ENCODE results near the gene VCX2.
"Not testable (repeated sequence)": the region's sequence is repeated elsewhere in the genome, so short reads cannot be mapped to it uniquely, and the experiment has no call there.

The VCX2 gene

DNA sequence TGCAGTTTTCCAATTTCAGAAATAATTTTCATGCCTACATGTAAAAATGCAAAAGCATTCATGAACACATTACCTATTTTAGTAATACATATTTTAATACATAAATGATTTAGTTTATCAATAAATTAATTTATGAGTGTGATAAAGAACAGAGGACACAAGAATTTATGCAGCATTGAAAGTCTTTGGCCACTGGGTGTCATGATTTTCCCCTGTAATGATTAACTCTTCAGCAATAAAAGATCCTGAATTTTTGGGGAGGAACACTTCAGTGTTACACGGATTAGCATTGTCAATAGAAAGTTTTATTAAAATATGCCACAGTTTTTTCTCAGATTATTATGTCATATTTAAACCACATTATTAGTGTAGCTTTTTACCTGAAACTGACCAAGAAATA, 8.6 kb upstream of the VCX2 start:
- H3K36me3 ChIP-seq (ENCODE audit: insufficient read depth, low read length) = no peaks in the 10 kb centered on the region
- no peak overlapping the region for H3K9ac ChIP-seq (ENCODE audit: low read length)
- H3K4me1 ChIP-seq (ENCODE audit: insufficient read depth, low read length) = no peaks in the 10 kb centered on the region
- H3K27me3 ChIP-seq (ENCODE audit: control insufficient read depth in 1 of 2, insufficient read depth in 2 of 2, low read length in 2 of 2) = no peaks in the 10 kb centered on the region
- H3K9me3 ChIP-seq (ENCODE audit: low read length) = no peaks in the 10 kb centered on the region
- H3K27ac ChIP-seq (ENCODE audit: low read depth, low read length) = no peak overlapping the region
- H3K4me3 ChIP-seq (ENCODE audit: low read depth in 1 of 2, low read length in 2 of 2) = no peak overlapping the region

DNA sequence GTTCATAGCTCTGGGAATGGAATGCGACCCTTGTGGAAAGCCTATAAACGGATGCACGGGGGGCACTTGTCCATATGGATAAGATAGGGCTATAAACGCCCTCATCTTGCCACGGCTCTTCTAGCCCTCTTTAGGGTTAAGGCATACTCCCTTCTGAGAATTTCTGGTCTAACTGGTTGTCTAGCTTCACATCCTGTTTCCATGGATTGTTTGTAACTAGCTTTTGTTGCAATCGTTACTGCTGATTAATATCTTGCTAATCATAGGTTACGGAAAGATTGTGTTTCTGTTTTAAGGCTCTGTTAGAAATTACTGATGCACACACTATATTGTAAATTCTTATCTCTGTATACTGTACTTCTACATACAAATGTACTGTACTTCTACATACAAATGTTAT, 17.1 kb downstream of the VCX2 start:
- not testable (repeated sequence) for H3K27me3 ChIP-seq (ENCODE audit: control insufficient read depth in 1 of 2, insufficient read depth in 2 of 2, low read length in 2 of 2); H3K36me3 ChIP-seq (ENCODE audit: insufficient read depth, low read length); H3K27ac ChIP-seq (ENCODE audit: low read depth, low read length); H3K4me3 ChIP-seq (ENCODE audit: low read depth in 1 of 2, low read length in 2 of 2); H3K9me3 ChIP-seq (ENCODE audit: low read length); H3K9ac ChIP-seq (ENCODE audit: low read length); H3K4me1 ChIP-seq (ENCODE audit: insufficient read depth, low read length)

DNA sequence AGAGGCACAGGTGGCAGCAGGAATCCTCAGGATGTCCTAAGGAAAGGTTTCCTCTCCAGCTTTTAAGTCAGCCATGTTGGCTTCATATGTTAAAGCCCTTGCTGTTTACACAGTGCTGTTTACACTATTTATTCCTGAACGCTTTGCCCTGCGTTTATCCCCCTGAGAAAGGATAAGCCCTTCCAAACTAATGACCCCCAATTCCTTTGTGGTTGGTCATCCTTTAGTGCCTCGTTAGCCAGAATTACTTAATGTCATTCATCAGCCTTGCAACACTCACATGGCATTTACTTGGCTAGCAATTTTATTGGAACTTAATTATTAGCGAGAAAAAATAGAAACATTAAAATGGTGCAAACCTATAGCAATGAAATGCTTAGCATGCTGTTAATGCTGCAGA, 23.8 kb downstream of the VCX2 start:
- Histone ChIP-seq H3K4me3 (ENCODE audit: low read depth in 1 of 2, low read length in 2 of 2) (no peak overlapping the region), H3K27ac (ENCODE audit: low read depth, low read length) (no peak overlapping the region), H3K4me1 (ENCODE audit: insufficient read depth, low read length) (no peaks in the 10 kb centered on the region), H3K9me3 (ENCODE audit: low read length) (no peaks in the 10 kb centered on the region), H3K27me3 (ENCODE audit: control insufficient read depth in 1 of 2, insufficient read depth in 2 of 2, low read length in 2 of 2) (no peaks in the 10 kb centered on the region), H3K36me3 (ENCODE audit: insufficient read depth, low read length) (no peaks in the 10 kb centered on the region), H3K9ac (ENCODE audit: low read length) (no peak overlapping the region)

DNA sequence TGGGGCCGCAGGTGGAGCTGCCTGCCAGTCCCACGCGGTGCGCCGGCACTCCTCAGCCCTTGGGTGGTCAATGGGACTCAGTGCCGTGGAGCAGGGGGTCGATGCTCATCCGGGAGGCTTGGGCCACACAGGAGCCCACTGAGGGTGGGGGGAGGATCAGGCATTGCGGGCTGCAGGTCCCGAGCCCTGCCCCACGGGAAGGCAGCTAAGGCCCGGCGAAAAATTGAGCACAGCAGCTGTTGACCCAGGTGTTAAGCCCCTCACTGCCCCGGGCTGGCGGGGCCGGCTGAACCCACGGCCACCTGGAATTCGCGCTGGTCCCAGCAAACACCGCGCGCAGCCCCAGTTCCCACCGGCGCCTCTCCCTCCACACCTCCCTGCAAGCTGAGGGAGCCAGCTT, 26.1 kb downstream of the VCX2 start:
- H3K9ac ChIP-seq (ENCODE audit: low read length) = no peak overlapping the region
- no peaks in the 10 kb centered on the region for H3K4me1 ChIP-seq (ENCODE audit: insufficient read depth, low read length)
- H3K36me3 ChIP-seq (ENCODE audit: insufficient read depth, low read length) = no peaks in the 10 kb centered on the region
- H3K27me3 ChIP-seq (ENCODE audit: control insufficient read depth in 1 of 2, insufficient read depth in 2 of 2, low read length in 2 of 2) = no peaks in the 10 kb centered on the region
- no peak overlapping the region for H3K4me3 ChIP-seq (ENCODE audit: low read depth in 1 of 2, low read length in 2 of 2)
- H3K27ac ChIP-seq (ENCODE audit: low read depth, low read length) = no peak overlapping the region
- H3K9me3 ChIP-seq (ENCODE audit: low read length) = no peaks in the 10 kb centered on the region

DNA sequence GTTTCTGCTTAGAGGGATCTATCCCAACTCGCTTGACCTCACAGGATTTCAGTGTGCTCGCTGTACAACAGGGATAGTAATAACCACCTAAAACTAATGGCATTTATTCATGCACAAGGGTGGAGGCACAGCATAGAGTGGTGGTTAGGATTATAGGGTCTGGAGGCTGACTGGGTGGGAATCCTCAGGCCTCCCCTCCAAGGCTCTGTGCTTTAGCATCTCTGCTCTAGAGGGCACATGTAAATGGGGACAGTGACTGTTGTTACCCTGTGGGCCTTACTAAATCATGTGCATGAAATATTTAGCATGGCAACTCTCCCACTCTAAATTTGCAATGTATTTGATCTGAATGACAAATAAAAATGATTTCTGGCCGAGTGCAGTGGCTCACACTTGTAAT, 29.2 kb downstream of the VCX2 start:
- H3K9ac ChIP-seq (ENCODE audit: low read length) = no peak overlapping the region
- H3K4me1 ChIP-seq (ENCODE audit: insufficient read depth, low read length) = no peaks in the 10 kb centered on the region
- no peak overlapping the region for H3K27ac ChIP-seq (ENCODE audit: low read depth, low read length)
- no peaks in the 10 kb centered on the region for H3K27me3 ChIP-seq (ENCODE audit: control insufficient read depth in 1 of 2, insufficient read depth in 2 of 2, low read length in 2 of 2)
- no peaks in the 10 kb centered on the region for H3K36me3 ChIP-seq (ENCODE audit: insufficient read depth, low read length)
- no peaks in the 10 kb centered on the region for H3K9me3 ChIP-seq (ENCODE audit: low read length)
- no peak overlapping the region for H3K4me3 ChIP-seq (ENCODE audit: low read depth in 1 of 2, low read length in 2 of 2)

DNA sequence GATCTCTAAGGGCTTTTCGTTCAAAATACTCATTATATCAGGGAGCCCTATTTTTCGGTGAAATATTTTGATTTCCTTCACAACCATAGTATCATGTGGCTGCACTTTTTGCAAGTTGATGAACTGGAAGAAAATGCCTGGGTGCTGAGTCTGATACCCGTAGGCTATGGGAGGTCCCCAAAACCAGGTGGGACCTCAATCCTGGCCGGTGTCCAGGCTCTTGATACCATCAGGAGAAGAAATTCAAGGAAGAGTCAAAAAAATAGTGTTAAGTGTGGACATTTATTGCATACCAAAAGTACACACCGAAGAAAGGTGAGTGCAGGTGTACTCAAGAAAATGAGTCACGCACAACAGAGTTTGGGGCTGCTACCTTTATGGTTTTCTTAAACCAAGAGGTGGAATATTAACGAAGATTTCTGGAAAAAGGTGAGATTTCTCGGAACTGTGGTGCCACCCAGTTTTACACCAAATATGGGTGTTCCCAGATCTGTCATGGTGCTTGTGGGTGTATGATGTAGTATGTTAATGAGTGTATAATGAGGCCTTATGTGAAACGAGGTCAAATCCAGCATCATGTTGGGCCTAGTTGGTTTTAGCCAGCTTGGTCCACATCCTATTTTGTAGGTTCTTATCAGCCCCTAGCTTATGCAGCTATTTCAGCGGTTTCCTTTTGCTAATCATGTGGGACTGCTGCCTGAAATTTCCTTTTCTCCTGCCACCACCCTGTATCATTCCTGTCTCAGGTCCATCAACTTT, 29.9 kb downstream of the VCX2 start:
- Histone ChIP-seq H3K27me3 (ENCODE audit: control insufficient read depth in 1 of 2, insufficient read depth in 2 of 2, low read length in 2 of 2) (no peaks in the 10 kb centered on the region), H3K4me1 (ENCODE audit: insufficient read depth, low read length) (no peaks in the 10 kb centered on the region), H3K27ac (ENCODE audit: low read depth, low read length) (no peak overlapping the region), H3K9me3 (ENCODE audit: low read length) (no peaks in the 10 kb centered on the region), H3K4me3 (ENCODE audit: low read depth in 1 of 2, low read length in 2 of 2) (no peak overlapping the region), H3K36me3 (ENCODE audit: insufficient read depth, low read length) (no peaks in the 10 kb centered on the region), H3K9ac (ENCODE audit: low read length) (no peak overlapping the region)

DNA sequence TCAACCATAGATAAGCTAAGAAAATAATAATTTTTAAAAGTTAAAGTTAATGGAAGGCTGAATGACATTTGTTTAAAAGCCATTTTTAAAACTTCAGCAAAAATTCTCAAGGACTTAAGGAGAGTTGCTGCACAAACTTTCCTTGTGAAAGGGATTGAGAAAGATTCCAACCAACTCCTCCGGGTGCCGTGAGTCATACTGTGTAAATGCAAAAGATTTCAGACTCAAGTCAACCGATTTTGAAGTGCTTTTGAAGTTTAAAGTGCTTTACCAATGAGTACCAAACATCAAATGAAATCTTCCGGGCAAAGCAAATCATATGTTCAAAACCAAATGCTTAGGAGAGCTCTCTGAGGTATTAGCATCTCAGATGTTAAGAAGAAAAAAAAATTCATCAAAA, 31.4 kb downstream of the VCX2 start:
- H3K9me3 ChIP-seq (ENCODE audit: low read length) = no peaks in the 10 kb centered on the region
- H3K9ac ChIP-seq (ENCODE audit: low read length) = no peak overlapping the region
- H3K27ac ChIP-seq (ENCODE audit: low read depth, low read length) = no peak overlapping the region
- H3K4me1 ChIP-seq (ENCODE audit: insufficient read depth, low read length) = no peaks in the 10 kb centered on the region
- no peak overlapping the region for H3K4me3 ChIP-seq (ENCODE audit: low read depth in 1 of 2, low read length in 2 of 2)
- H3K36me3 ChIP-seq (ENCODE audit: insufficient read depth, low read length) = no peaks in the 10 kb centered on the region
- no peaks in the 10 kb centered on the region for H3K27me3 ChIP-seq (ENCODE audit: control insufficient read depth in 1 of 2, insufficient read depth in 2 of 2, low read length in 2 of 2)

DNA sequence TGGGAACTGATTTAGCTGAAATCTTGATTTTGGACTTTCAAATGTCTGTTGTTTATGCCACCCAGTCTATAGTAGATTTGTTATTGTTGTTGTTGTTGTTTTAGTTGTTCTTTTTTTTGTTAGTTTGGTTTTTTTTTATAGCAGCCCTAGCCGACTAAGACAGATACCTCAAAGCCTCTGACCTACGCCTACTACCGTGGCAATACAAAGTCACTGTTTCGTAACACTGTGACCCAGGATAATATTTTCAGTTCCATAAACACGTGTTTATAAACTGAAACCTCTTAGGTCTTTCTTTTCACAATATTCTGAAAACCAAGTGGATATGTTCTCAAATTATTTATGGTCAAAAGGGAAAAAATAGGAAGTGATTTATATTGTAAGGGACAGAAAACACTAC, 32.8 kb downstream of the VCX2 start:
- H3K9ac ChIP-seq (ENCODE audit: low read length) = no peak overlapping the region
- H3K4me1 ChIP-seq (ENCODE audit: insufficient read depth, low read length) = no peaks in the 10 kb centered on the region
- no peak overlapping the region for H3K4me3 ChIP-seq (ENCODE audit: low read depth in 1 of 2, low read length in 2 of 2)
- H3K27me3 ChIP-seq (ENCODE audit: control insufficient read depth in 1 of 2, insufficient read depth in 2 of 2, low read length in 2 of 2) = no peaks in the 10 kb centered on the region
- H3K27ac ChIP-seq (ENCODE audit: low read depth, low read length) = no peak overlapping the region
- no peaks in the 10 kb centered on the region for H3K36me3 ChIP-seq (ENCODE audit: insufficient read depth, low read length)
- H3K9me3 ChIP-seq (ENCODE audit: low read length) = no peaks in the 10 kb centered on the region

DNA sequence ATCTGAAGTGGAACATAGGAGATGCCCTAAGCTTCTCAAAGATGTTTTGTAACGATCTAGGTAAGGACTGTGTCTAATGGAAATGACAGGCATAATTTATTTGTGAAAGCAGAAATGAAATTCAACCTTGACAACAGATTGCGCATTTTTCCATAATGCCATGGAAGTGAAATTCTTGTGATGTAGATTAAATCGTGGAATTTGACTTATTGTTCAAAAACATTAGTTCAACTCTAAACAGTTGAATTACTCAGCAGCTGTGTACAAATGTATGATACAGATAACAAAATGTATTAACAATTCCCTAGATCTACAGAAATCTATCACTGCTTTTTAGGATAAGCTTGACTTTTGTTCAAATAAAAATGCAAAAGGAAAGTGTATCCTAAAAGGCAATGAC, 44.4 kb downstream of the VCX2 start:
- Histone ChIP-seq H3K9me3 (ENCODE audit: low read length) (no peaks in the 10 kb centered on the region), H3K27ac (ENCODE audit: low read depth, low read length) (no peak overlapping the region), H3K9ac (ENCODE audit: low read length) (no peak overlapping the region), H3K27me3 (ENCODE audit: control insufficient read depth in 1 of 2, insufficient read depth in 2 of 2, low read length in 2 of 2) (no peaks in the 10 kb centered on the region), H3K4me3 (ENCODE audit: low read depth in 1 of 2, low read length in 2 of 2) (no peak overlapping the region), H3K4me1 (ENCODE audit: insufficient read depth, low read length) (no peaks in the 10 kb centered on the region), H3K36me3 (ENCODE audit: insufficient read depth, low read length) (no peaks in the 10 kb centered on the region)

DNA sequence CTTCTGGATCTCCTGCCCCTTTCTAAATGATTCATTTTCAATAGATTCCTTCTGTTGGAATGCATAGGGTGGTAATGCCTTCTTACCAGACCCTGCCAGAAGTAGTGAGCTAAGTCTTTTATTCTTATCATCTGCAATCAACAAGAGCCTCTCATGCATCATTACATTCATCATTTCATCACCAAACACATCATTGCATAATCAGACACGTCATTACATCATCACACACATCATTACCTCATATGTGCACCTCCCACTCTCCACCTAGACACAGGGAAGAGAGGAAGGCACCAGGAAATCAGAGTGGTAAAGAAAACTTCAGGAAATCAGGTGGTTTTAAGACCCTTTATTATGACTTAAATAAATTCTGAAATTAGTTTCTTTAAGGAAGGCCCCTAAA, 45.0 kb downstream of the VCX2 start:
- no peak overlapping the region for H3K4me3 ChIP-seq (ENCODE audit: low read depth in 1 of 2, low read length in 2 of 2)
- no peak overlapping the region for H3K27ac ChIP-seq (ENCODE audit: low read depth, low read length)
- no peaks in the 10 kb centered on the region for H3K9me3 ChIP-seq (ENCODE audit: low read length)
- H3K27me3 ChIP-seq (ENCODE audit: control insufficient read depth in 1 of 2, insufficient read depth in 2 of 2, low read length in 2 of 2) = no peaks in the 10 kb centered on the region
- no peaks in the 10 kb centered on the region for H3K36me3 ChIP-seq (ENCODE audit: insufficient read depth, low read length)
- H3K9ac ChIP-seq (ENCODE audit: low read length) = no peak overlapping the region
- H3K4me1 ChIP-seq (ENCODE audit: insufficient read depth, low read length) = no peaks in the 10 kb centered on the region

DNA sequence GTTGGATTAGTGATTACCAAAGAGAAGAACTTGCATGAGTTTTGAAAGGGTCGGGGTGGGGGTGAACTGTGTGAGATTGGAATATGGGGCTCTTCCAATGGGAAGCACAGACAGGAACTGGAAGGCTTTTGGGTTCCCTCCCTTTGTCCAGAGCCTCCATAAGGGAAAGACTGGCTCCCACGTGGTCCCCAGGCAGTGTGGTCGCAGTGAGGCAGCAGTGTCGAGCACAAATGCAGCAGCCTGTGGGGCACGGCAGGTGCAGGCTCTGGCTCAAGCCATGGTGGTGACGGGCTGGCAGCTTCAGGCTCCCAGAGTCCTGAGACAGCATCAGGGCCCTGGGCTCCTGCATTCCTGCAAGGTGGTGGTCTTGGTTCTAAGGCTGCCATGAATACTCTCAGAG, 45.5 kb downstream of the VCX2 start:
- no peaks in the 10 kb centered on the region for H3K27me3 ChIP-seq (ENCODE audit: control insufficient read depth in 1 of 2, insufficient read depth in 2 of 2, low read length in 2 of 2)
- no peaks in the 10 kb centered on the region for H3K4me1 ChIP-seq (ENCODE audit: insufficient read depth, low read length)
- no peak overlapping the region for H3K9ac ChIP-seq (ENCODE audit: low read length)
- H3K4me3 ChIP-seq (ENCODE audit: low read depth in 1 of 2, low read length in 2 of 2) = no peak overlapping the region
- H3K36me3 ChIP-seq (ENCODE audit: insufficient read depth, low read length) = no peaks in the 10 kb centered on the region
- H3K27ac ChIP-seq (ENCODE audit: low read depth, low read length) = no peak overlapping the region
- H3K9me3 ChIP-seq (ENCODE audit: low read length) = no peaks in the 10 kb centered on the region

DNA sequence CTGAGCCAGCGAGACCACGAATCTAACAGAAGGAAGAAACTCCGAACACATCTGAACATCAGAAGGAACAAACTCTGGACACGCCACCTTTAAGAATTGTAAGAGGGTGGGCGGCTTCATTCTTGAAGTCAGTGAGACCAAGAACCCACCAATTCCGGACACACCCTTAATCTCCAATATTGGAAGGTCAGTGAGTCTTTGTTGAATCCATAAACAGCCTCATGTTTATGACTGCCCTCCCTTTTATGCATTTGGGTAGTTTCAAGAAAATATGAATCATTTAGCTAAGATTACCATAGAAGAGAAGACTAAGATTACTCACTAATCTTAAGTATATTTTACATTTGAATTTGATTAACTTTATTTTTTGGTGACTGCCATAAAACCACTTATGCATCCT, 48.5 kb downstream of the VCX2 start:
- Histone ChIP-seq H3K4me3 (ENCODE audit: low read depth in 1 of 2, low read length in 2 of 2) (no peak overlapping the region), H3K27me3 (ENCODE audit: control insufficient read depth in 1 of 2, insufficient read depth in 2 of 2, low read length in 2 of 2) (no peaks in the 10 kb centered on the region), H3K9ac (ENCODE audit: low read length) (no peak overlapping the region), H3K36me3 (ENCODE audit: insufficient read depth, low read length) (no peaks in the 10 kb centered on the region), H3K27ac (ENCODE audit: low read depth, low read length) (no peak overlapping the region), H3K9me3 (ENCODE audit: low read length) (no peaks in the 10 kb centered on the region), H3K4me1 (ENCODE audit: insufficient read depth, low read length) (no peaks in the 10 kb centered on the region)
